Nephron (organoid): ENCODE measurements around the gene RALGAPB.

Experiments used
- H3K27ac Mint-ChIP-seq, 3 experiments: 2 replicates each; pipeline ENCODE4 v1.8.0; 2020; ENCODE audit warnings: mixed read lengths in 3 of 3, mild to moderate bottlenecking in 2 of 3, moderate library complexity in 1 of 3
- H3K27me3 Mint-ChIP-seq: 2 replicates; pipeline ENCODE4 v1.8.0; 2021; ENCODE audit warnings: low read depth, mild to moderate bottlenecking, moderate library complexity, mixed read lengths
- H3K36me3 Mint-ChIP-seq: 2 replicates; pipeline ENCODE4 v1.8.0; 2020; ENCODE audit warnings: low read depth, mixed read lengths
- H3K4me1 Mint-ChIP-seq: 2 replicates; pipeline ENCODE4 v1.8.0; 2020; ENCODE audit warnings: mixed read lengths
- H3K4me3 Mint-ChIP-seq, 3 experiments: 2 replicates each; pipeline ENCODE4 v1.8.0; 2020; ENCODE audit warnings: mild to moderate bottlenecking in 3 of 3, mixed read lengths in 3 of 3, moderate library complexity in 2 of 3
- H3K9me3 Mint-ChIP-seq: 2 replicates; pipeline ENCODE4 v1.8.0; 2020; ENCODE audit warnings: mixed read lengths
- CTCF ChIP-seq, 3 experiments: fragments of 200-600 bp; sonication (generic); IDR thresholded peaks; one replicate each; pipeline ENCODE4 v1.5.0; 2021; ENCODE audit warnings: antibody characterized with exemption in 3 of 3; ENCODE audit not compliant: unreplicated experiment in 3 of 3

RALGAPB gene

GRCh38 chr20:38566036-38566598 is 93.5 kb downstream of the RALGAPB start:
- Mint-ChIP-seq H3K4me1 (no peaks in the 10 kb centered on the region), H3K27me3 (no peaks in the 10 kb centered on the region), H3K9me3 (no peaks in the 10 kb centered on the region), H3K27ac (no peak overlapping the region), H3K4me3 (no peak overlapping the region), H3K36me3 (peaks cover 67% of the 10 kb centered on the region)
- TF ChIP-seq CTCF (IDR thresholded peaks at IDR 0.05; ENCODE audit: unreplicated experiment in 3 of 3) = no peak

GRCh38 chr20:38569747-38570525 is 97.3 kb downstream of the RALGAPB start:
- peaks cover 5% of the 10 kb centered on the region for H3K4me1 Mint-ChIP-seq
- H3K9me3 Mint-ChIP-seq = no peaks in the 10 kb centered on the region
- H3K27ac Mint-ChIP-seq = no peak overlapping the region
- TF ChIP-seq CTCF (IDR thresholded peaks at IDR 0.05; ENCODE audit: unreplicated experiment in 3 of 3) = no peak
- no peak overlapping the region for H3K4me3 Mint-ChIP-seq
- H3K27me3 Mint-ChIP-seq = no peaks in the 10 kb centered on the region
- peaks cover 57% of the 10 kb centered on the region for H3K36me3 Mint-ChIP-seq

GRCh38 chr20:38573413-38573812 is 100.8 kb downstream of the RALGAPB start:
- Mint-ChIP-seq H3K4me3 (no peak overlapping the region), H3K27me3 (no peaks in the 10 kb centered on the region), H3K4me1 (peaks cover 10% of the 10 kb centered on the region), H3K36me3 (peaks cover 50% of the 10 kb centered on the region), H3K9me3 (no peaks in the 10 kb centered on the region), H3K27ac (no peak overlapping the region)
- TF ChIP-seq CTCF (IDR thresholded peaks at IDR 0.05; ENCODE audit: unreplicated experiment in 3 of 3) = no peak

- no peak overlapping the region for H3K27ac Mint-ChIP-seq
- H3K4me1 Mint-ChIP-seq = peaks cover 19% of the 10 kb centered on the region
- H3K4me3 Mint-ChIP-seq = no peak overlapping the region
- TF ChIP-seq CTCF (IDR thresholded peaks at IDR 0.05; ENCODE audit: unreplicated experiment in 3 of 3) = no peak
- no peaks in the 10 kb centered on the region for H3K27me3 Mint-ChIP-seq
- peaks cover 22% of the 10 kb centered on the region for H3K36me3 Mint-ChIP-seq
- no peaks in the 10 kb centered on the region for H3K9me3 Mint-ChIP-seq
Measured at GRCh38 chr20:38579219-38579910, 106.7 kb downstream of the RALGAPB start.

GRCh38 chr20:38579921-38580320 is 107.3 kb downstream of the RALGAPB start:
- no peak for TF ChIP-seq CTCF (IDR thresholded peaks at IDR 0.05; ENCODE audit: unreplicated experiment in 3 of 3)
- peaks cover 16% of the 10 kb centered on the region for H3K36me3 Mint-ChIP-seq

More at GRCh38 chr20:38579921-38580320, 107.3 kb downstream of the RALGAPB start:
- Mint-ChIP-seq H3K27ac (no peak overlapping the region), H3K4me1 (peaks cover 19% of the 10 kb centered on the region), H3K9me3 (no peaks in the 10 kb centered on the region), H3K4me3 (no peak overlapping the region), H3K27me3 (peaks cover 1% of the 10 kb centered on the region)
